Jurkat, Clone E6-1 (cell line): ENCODE results near the gene HHIPL1.

Experiments used
- DNase-seq: peaks from one replicate; pipeline ENCODE4 v3.0.0-alpha.2; 2011; ENCODE audit warnings: low read depth, low spot score
- H3K4me3 ChIP-seq: 2 replicates; pipeline ENCODE4 v1.5.1; 2011; ENCODE audit warnings: mild to moderate bottlenecking, low read length, control low read depth, moderate library complexity

HHIPL1 gene

GRCh38 chr14:99718031-99718810 is 73.3 kb downstream of the HHIPL1 start:
- no peak overlapping the region for H3K4me3 ChIP-seq
- no peak for DNase-seq

DNA sequence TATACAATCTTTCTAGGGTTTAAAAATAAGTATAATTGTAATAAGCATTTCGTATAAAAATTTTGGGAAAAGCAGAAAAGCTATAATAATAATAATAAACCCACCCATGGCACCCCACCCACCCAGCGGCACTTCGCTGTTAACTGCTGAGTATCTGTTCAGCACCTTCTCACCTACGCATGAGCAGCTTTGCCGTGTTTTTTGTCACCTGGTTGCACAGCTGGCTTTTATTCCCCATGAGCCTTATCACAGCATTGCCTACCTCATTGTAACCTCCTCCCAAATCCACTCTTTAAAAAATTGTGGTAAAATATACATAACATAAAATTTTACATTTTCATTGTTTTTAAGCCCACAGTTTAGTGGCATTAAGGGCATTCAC is 73.9 kb downstream of the HHIPL1 start:
- no peak overlapping the region for H3K4me3 ChIP-seq
- DNase-seq: no peak

- no peak for DNase-seq
- H3K4me3 ChIP-seq: no peak overlapping the region
Observed at GRCh38 chr14:99720941-99721791, 76.2 kb downstream of the HHIPL1 start.

GRCh38 chr14:99721792-99722516 is 77.0 kb downstream of the HHIPL1 start:
- DNase-seq: no peak
- H3K4me3 ChIP-seq: no peak overlapping the region

- H3K4me3 ChIP-seq: no peak overlapping the region
- no peak for DNase-seq
Observed at GRCh38 chr14:99722741-99723140, 77.8 kb downstream of the HHIPL1 start.

GRCh38 chr14:99724196-99724891 is 79.4 kb downstream of the HHIPL1 start:
- no peak overlapping the region for H3K4me3 ChIP-seq
- no peak for DNase-seq

DNA sequence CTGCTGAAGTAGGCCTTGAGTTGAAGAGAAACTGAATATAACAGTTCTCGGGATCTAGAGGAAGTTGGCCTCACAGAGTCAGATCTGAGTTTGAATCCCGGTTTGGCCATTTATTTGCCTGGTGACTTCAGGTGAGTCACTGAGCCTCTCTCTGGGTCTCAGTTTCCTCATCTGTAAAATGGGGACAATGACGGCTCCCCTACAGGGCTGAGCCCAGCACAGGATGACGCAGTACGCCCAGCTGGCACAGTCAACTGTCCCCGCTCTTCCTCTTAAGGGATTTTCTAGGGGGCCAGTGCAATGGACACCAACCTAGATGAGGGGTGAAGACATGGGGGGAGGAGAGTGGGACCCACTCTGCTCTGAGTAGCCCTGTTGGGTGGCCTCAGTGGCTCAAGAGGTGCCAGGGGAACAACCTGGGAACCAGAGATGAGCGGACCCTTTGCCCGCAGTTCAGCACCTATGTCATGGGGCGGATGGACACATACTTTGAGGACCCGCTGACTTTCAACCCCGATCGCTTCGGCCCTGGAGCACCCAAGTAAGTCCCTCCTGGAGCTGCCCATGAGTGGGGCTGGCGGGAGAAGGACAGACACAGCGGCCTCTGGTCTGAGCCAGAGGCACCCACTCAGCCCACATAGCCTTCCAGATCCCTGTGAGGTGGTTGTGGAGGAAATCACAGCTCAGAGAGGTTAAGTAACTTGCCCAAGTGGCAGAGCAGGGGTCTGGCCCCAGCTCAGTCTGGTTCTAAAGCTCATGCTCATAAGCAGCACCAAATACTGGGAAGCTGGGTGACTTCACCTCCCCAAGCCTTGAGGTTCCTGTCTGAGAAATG is 80.2 kb downstream of the HHIPL1 start:
- DNase-seq: no peak
- H3K4me3 ChIP-seq: no peak overlapping the region

DNA sequence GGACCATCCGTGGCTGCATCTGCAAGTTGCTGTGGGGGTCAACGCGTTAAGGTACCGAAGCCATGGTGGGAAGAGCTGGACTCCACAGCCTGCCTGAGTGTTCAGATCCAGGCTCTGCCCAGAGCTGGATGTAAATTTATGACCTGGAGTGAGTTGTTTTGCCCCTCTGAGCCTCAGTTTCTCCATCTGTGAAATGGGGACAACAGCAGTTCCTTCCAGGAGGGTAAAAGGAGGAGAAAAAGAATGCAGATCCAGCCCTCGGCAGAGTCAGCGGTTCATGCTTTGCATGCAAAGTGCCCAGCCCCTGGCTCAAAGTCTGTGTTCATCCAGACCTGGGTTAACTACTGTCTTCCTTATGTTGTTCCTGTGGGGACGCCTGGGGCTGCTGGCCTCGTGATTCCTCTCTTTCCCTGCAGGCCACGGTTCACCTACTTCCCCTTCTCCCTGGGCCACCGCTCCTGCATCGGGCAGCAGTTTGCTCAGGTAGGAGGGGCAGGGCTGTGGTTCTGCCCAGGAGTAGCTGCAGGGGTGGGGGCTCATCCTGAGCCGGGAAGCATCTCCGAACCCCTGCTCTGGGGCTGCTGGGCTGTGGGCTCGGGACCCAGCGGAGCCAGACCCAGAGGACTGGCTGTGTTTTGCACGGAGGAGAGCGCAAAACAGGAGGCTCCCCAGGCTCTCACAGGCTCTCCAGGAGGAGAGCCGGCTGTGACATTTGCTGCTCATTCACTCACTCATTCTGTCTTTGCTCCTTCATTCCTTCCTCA is 81.0 kb downstream of the HHIPL1 start:
- no peak for DNase-seq
- no peak overlapping the region for H3K4me3 ChIP-seq

DNA sequence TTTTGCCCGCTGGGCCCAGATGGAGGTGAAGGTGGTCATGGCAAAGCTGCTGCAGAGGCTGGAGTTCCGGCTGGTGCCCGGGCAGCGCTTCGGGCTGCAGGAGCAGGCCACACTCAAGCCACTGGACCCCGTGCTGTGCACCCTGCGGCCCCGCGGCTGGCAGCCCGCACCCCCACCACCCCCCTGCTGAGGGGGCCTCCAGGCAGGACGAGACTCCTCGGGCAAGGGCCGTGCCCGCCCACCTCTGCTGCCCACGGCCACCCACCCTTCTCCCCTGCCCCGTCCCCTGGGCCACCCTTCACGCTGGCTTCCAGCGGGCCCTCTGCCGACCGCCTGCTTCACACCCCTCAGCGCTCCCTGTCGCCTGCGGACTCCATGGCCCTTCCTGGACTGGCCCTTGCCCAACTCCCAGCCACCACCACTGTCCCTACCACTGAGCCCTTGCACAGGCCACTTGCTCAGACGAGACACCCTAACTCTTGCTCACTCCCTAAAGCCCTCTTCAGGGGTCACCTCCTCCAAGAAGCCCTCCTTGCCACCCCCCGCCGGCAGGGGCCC is 81.7 kb downstream of the HHIPL1 start:
- H3K4me3 ChIP-seq: no peak overlapping the region
- DNase-seq: no peak

GRCh38 chr14:99727096-99727870 is 82.4 kb downstream of the HHIPL1 start:
- no peak overlapping the region for H3K4me3 ChIP-seq
- DNase-seq: no peak

DNA sequence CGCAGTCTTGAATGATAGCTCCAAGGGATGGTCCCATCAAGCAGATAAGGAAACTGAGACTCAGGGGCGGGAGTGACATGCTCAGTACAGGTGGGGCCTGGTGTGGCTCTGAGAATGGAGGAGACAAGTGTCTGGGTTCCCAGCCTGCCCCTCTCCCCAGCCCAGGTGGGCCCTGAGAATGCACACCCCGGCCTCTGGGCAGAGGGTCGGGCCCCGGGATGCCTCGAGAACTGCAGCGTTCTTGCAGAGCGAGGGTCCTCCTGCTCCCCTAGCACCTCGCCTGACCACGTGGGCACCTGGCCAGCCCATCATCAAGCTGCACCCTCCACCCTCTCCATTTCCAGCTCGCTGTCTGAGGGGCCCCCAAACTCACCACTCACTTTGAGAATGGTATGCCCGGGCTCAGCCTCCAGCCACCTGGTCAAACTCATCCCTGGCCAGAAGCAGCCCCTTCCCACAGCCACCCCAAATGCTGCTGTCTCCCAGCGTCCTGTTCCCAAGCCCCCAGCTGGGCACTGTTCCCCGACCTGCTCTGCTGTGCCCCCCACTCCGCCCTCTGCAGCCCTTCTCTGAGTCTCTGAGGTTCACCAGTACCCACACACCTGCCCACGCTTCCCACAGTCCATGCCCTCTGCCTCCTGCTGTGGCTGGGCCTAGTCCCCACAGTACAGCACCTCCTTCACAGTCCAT is 83.4 kb downstream of the HHIPL1 start:
- DNase-seq: no peak

GRCh38 chr14:99728981-99729451 is 84.1 kb downstream of the HHIPL1 start:
- no peak for DNase-seq
- no peak overlapping the region for H3K4me3 ChIP-seq

More for the DNA sequence above, 83.4 kb downstream of the HHIPL1 start:
- no peak overlapping the region for H3K4me3 ChIP-seq
